GM12878 (cell line): Measurements from ENCODE around the gene HSPBP1. TPM values are rescaled to one million over a fixed set of nuclear protein-coding genes. Genes with fewer than 3 reads are reported as not detected.

Experiments used
- ATAC-seq: fragments of 200-7000 bp; cut with Tn5 transposase; 3 replicates; pipeline ENCODE4 v1.9.1; 2020; ENCODE audit warnings: mild to moderate bottlenecking, moderate library complexity
- BruUV-seq: library from RNA; stranded (reverse); fragments of 400-500 nt; replicated peaks from 2 replicates; lab custom pipeline; 2021; lab: Mats Ljungman, UMichigan
- CTCF ChIA-PET: fragments of 300-600 bp; sonication (Branson Sonifier 250); formaldehyde crosslinking; extraction: SDS; loops from one replicate; lab custom pipeline; 2021; ENCODE audit warnings: inconsistent platforms; lab: Yijun Ruan, JAX
- POLR2A ChIA-PET: fragments of 350-600 bp; formaldehyde crosslinking; extraction: SDS; loops from one replicate; lab custom pipeline; 2021; ENCODE audit warnings: inconsistent platforms; lab: Charles Lee
- RAD21 ChIA-PET: fragments of 300-600 bp; sonication (Branson Sonifier 250); formaldehyde crosslinking; loops from one replicate; lab custom pipeline; 2023; ENCODE audit warnings: antibody characterized with exemption; ENCODE audit not compliant: unreplicated experiment; lab: Charles Lee
- SMC1A ChIA-PET: fragments of 300-600 bp; sonication (Branson Sonifier 250); formaldehyde crosslinking; loops from one replicate; lab custom pipeline; 2023; ENCODE audit not compliant: unreplicated experiment, uncharacterized antibody; lab: Charles Lee
- DNase-seq: peaks from one replicate; pipeline ENCODE4 v3.0.0-alpha.2; 2011; ENCODE audit warnings: low read depth, low spot score
- FAIRE-seq: peaks from 3 replicates; lab custom pipeline; 2011; peaks lifted over from hg19 to GRCh38; lab: Jason Lieb, UNC
- H2AFZ ChIP-seq: 2 replicates; pipeline ENCODE4 v1.6.0; 2011; ENCODE audit warnings: low read depth, low read length, control low read depth; ENCODE audit not compliant: control insufficient read depth
- H3K27ac ChIP-seq: 2 replicates; pipeline ENCODE4 v1.5.1; 2011; ENCODE audit warnings: control low read depth; ENCODE audit not compliant: control insufficient read depth, insufficient read depth
- H3K27me3 ChIP-seq, 2 experiments: replicated peaks in 1 of 2; 2 replicates each; pipeline versions ENCODE4 v1.6.0 to v1.6.1; 2011; ENCODE audit warnings: low read length in 1 of 2; ENCODE audit not compliant: control insufficient read depth in 2 of 2, insufficient read depth in 2 of 2
- H3K36me3 ChIP-seq, 2 experiments: 2 replicates each; pipeline ENCODE4 v1.5.1; 2011; ENCODE audit warnings: low read length in 1 of 2; ENCODE audit not compliant: control insufficient read depth in 2 of 2, insufficient read depth in 2 of 2
- H3K4me1 ChIP-seq: 2 replicates; pipeline ENCODE4 v1.6.1; 2011; ENCODE audit warnings: mild to moderate bottlenecking, low read length, moderate library complexity, mixed read lengths; ENCODE audit not compliant: control insufficient read depth, insufficient read depth
- H3K4me2 ChIP-seq: 2 replicates; pipeline ENCODE4 v1.6.0; 2011; ENCODE audit warnings: control low read depth; ENCODE audit not compliant: control insufficient read depth, insufficient read depth
- H3K4me3 ChIP-seq: fragments of 200-600 bp; sonication (generic); 2 replicates; pipeline ENCODE4 v1.5.1; 2016
- H3K79me2 ChIP-seq: 2 replicates; pipeline ENCODE4 v1.6.0; 2011; ENCODE audit warnings: low read length; ENCODE audit not compliant: control insufficient read depth, insufficient read depth
- H3K9ac ChIP-seq: 2 replicates; pipeline ENCODE4 v1.8.0; 2011; ENCODE audit warnings: low read length, control low read depth, mixed read lengths; ENCODE audit not compliant: control insufficient read depth, insufficient read depth
- H3K9me3 ChIP-seq: replicated peaks from 3 replicates; pipeline ENCODE4 v1.5.1; 2011; ENCODE audit warnings: mild to moderate bottlenecking, low read length; ENCODE audit not compliant: control insufficient read depth, insufficient read depth
- H4K20me1 ChIP-seq: 2 replicates; pipeline ENCODE4 v1.6.0; 2011; ENCODE audit not compliant: control insufficient read depth, insufficient read depth
- CHD4 ChIP-seq: fragments of 200-600 bp; sonication (generic); IDR thresholded peaks from 2 replicates; pipeline ENCODE4 v1.6.1; 2016; ENCODE audit warnings: mild to moderate bottlenecking
- DPF2 ChIP-seq: fragments of 450-650 bp; IDR thresholded peaks from 2 replicates; pipeline ENCODE4 v1.6.1; 2017; ENCODE audit warnings: mild to moderate bottlenecking
- ETV6 ChIP-seq, 2 experiments: fragments of 450-650 bp in 1 of 2; IDR thresholded peaks in 1 of 2; conservative IDR thresholded peaks in 1 of 2; 2 replicates each; pipeline ENCODE4 v1.6.1; 2014; ENCODE audit warnings: antibody characterized with exemption in 1 of 2, borderline replicate concordance in 1 of 2, low read depth in 1 of 2, mild to moderate bottlenecking in 1 of 2, moderate library complexity in 1 of 2
- NFYA ChIP-seq: IDR thresholded peaks from 2 replicates; pipeline ENCODE4 v1.6.1; 2011; ENCODE audit warnings: low read depth, mild to moderate bottlenecking, low read length, improper control_type of control experiment, borderline replicate concordance
- NFYB ChIP-seq: IDR thresholded peaks from 2 replicates; pipeline ENCODE4 v1.6.1; 2011; ENCODE audit warnings: low read depth, mild to moderate bottlenecking, low read length, improper control_type of control experiment, moderate library complexity; ENCODE audit not compliant: insufficient read depth
- POLR2AphosphoS5 ChIP-seq: IDR thresholded peaks from 2 replicates; pipeline ENCODE4 v1.6.1; 2011; ENCODE audit warnings: mild to moderate bottlenecking, low read length, inconsistent platforms
- RFX5 ChIP-seq: IDR thresholded peaks from 2 replicates; pipeline ENCODE4 v1.6.1; 2011; ENCODE audit warnings: low read depth, low read length, improper control_type of control experiment
- TCF12 ChIP-seq: IDR thresholded peaks from 2 replicates; pipeline ENCODE4 v1.6.1; 2011; ENCODE audit warnings: low read depth, mild to moderate bottlenecking, low read length
- ZNF217 ChIP-seq: fragments of 450-650 bp; IDR thresholded peaks from 2 replicates; pipeline ENCODE4 v1.6.1; 2017; ENCODE audit warnings: antibody characterized with exemption, mild to moderate bottlenecking
- WGBS: methylation state at CpG from one replicate; pipeline ENCODE4 v1.1.6; 2016; ENCODE audit warnings: low lambda C conversion rate; ENCODE audit not compliant: insufficient replicate concordance, insufficient coverage; ENCODE audit errors: missing lambda C conversion rate; 5-methylcytosine and 5-hydroxymethylcytosine counted together
- in situ Hi-C: fragments of 300-500 bp; cut with MboI; formaldehyde crosslinking; loops from 9 replicates; pipeline ENCODE4 v1.14.3; 2018; ENCODE audit warnings: mixed read lengths
- intact Hi-C: fragments of 100-400 bp; cut with micrococcal nuclease; formaldehyde crosslinking; loops from one replicate; pipeline ENCODE4 v1.14.2; 2022; ENCODE audit not compliant: unreplicated experiment
- polyA plus RNA-seq, 11 experiments: library from polyadenylated mRNA; depleted of rRNA in 4 of 11; unstranded in 6 of 11; stranded (reverse) in 5 of 11; fragments of >200 nt; fragmentation: Nextera tagmentation in 4 of 11; fragmentation: Illumina TruSeq in 1 of 11; extraction: Ambion mirVana in 4 of 11; extraction: Trizol in 1 of 11; gene quantifications; 1 replicate in 1 of 11; 2 replicates in 10 of 11; pipeline versions ENCODE4 v1.2.1 to v1.2.3, GENCODE V29; 2011 to 2016; ENCODE audit warnings: inconsistent platforms in 2 of 11, missing spikeins in 2 of 11, low read depth in 1 of 11
- total RNA-seq, 4 experiments: library from RNA; depleted of rRNA in 3 of 4; stranded (reverse); fragments of >200 nt in 3 of 4; fragmentation: Illumina TruSeq in 1 of 4; extraction: Trizol in 1 of 4; gene quantifications; 2 replicates each; pipeline versions ENCODE4 v1.2.1 to v1.2.3, GENCODE V29; 2013 to 2021
- TF ChIP-seq, protein P1 (sequence below): fragments of 150-350 bp; IDR thresholded peaks from 2 replicates; pipeline ENCODE4 v1.6.1; 2014; ENCODE audit warnings: mild to moderate bottlenecking, low read depth, low read length
- TF ChIP-seq, protein P2 (sequence below): fragments of 450-650 bp; IDR thresholded peaks from 2 replicates; pipeline ENCODE4 v1.6.1; 2017; ENCODE audit warnings: antibody characterized with exemption, mild to moderate bottlenecking, moderate library complexity

HSPBP1 gene
- total and polyA plus RNA-seq, 10 of the 15 experiments (the other 5 are each of a cell fraction or from before 2014, with no cell fraction given) = 0.18 to 83.3 (median 23.0) TPM

DNA sequence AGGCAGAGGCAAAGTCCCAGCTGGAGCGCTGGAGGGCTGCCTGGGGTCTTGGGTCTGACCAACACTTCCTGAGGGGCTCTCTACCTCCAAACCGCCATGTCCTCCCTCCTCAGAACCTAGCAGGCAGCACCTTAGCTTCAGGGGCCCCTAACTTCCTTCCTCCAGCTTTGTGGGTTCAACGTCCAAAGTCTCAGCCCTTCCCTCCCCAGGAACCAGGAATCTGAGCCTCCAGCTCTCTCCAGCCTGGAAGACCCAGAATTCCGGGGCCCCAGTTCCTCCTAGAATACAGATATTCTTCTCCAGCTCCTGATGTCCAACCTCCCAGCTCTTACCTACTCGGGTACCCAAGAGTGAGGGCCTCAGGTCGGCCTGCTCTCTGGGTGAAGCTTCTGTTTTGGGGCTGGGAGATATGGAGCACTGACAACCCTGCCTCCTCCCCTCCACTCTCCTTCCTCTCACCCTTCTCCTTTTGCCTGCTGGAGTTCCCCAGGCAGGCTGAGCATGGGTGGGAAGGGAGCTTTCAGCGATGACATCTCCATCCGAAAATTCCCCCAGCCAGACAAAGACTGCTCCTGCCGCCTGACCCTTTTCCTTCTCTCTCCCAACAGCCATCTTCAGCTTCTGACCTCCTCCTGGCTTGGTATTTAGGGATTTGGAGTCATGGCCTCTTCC lies 41.7 kb upstream of the HSPBP1 start:
- ChIA-PET RAD21 (interaction anchor here (1.2 kb wide), 1 partner anchor 20 kb away, joined by 4 read pairs; no protein-coding TSS in a partner anchor), POLR2A (interaction anchor here (1.1 kb wide), 1 partner anchor 17 kb away, joined by 3 read pairs; no protein-coding TSS in a partner anchor), CTCF (interaction anchor here (0.7 to 2.7 kb wide), 4 partner anchors 18 to 181 kb away, joined by 3 to 13 read pairs (median 5); partner anchors contain the start of gene KMT5C), SMC1A (interaction anchor here (1.2 kb wide), 1 partner anchor 20 kb away, joined by 5 read pairs; no protein-coding TSS in a partner anchor)
- BruUV-seq = no TSS peak
- no peak for ATAC-seq
- 1% methylated on average over 9 of the region's 9 CpGs for WGBS
- Histone ChIP-seq H3K9me3 (no peaks in the 10 kb centered on the region), H4K20me1 (no peaks in the 10 kb centered on the region), H3K27ac (no peak overlapping the region), H2AFZ (no peak overlapping the region), H3K4me2 (no peak overlapping the region), H3K27me3 (no peaks in the 10 kb centered on the region), H3K36me3 (no peaks in the 10 kb centered on the region), H3K9ac (no peak overlapping the region), H3K4me3 (no peak overlapping the region), H3K4me1 (no peaks in the 10 kb centered on the region), H3K79me2 (no peaks in the 10 kb centered on the region)
- in situ Hi-C loops = no loop called here
- no peak for FAIRE-seq
- no peak for TF ChIP-seq CHD4
- TF ChIP-seq RFX5 = no peak
- TF ChIP-seq DPF2 = no peak
- intact Hi-C loops = no loop called here
- no peak for DNase-seq

DNA sequence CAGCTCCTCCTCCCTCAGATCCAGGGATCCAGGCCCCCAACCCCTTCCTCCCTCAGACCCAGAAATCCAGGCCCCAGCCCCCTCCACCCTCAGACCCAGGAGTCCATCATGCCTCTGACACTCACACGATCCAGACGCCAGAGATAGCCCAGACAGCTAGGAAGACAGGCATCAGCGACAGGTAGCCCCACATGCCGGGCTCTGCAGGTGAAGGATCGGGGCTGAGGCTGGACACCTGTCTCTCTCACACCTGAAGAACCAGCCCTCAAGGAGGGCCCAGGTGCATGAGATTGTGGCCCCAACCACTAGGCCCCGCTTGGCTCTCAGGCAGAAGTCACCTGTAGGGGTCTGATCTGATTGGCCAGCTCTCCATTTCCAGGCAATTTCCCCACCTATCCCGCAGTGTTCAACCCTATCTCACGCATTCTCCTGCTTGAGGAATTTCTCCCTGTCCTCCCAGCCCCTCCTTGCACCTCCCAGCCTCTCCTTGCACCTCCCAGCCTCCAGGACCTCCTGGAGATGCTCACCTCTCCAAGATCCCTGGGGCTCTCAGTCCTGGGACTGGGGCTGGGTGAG lies 41.0 kb upstream of the HSPBP1 start:
- Histone ChIP-seq H3K36me3 (no peaks in the 10 kb centered on the region), H3K4me1 (no peaks in the 10 kb centered on the region), H3K4me3 (no peak overlapping the region), H3K27me3 (no peaks in the 10 kb centered on the region), H4K20me1 (no peaks in the 10 kb centered on the region), H3K9me3 (no peaks in the 10 kb centered on the region), H2AFZ (no peak overlapping the region), H3K9ac (no peak overlapping the region), H3K4me2 (no peak overlapping the region), H3K79me2 (no peaks in the 10 kb centered on the region), H3K27ac (no peak overlapping the region)
- CTCF ChIA-PET = interaction anchor here (1.2 to 2.7 kb wide), 3 partner anchors 18 to 29 kb away, joined by 4 to 13 read pairs (median 6); partner anchors contain the start of gene KMT5C
- no peak for DNase-seq
- 24% methylated on average over 8 of the region's 8 CpGs for WGBS
- intact Hi-C loops = no loop called here
- ATAC-seq = no peak
- in situ Hi-C loops = no loop called here
- BruUV-seq = no TSS peak
- SMC1A ChIA-PET = no interaction called here
- no peak for FAIRE-seq
- RAD21 ChIA-PET = interaction anchor here (1.2 kb wide), 1 partner anchor 20 kb away, joined by 4 read pairs; no protein-coding TSS in a partner anchor
- POLR2A ChIA-PET = interaction anchor here (1.1 kb wide), 1 partner anchor 18 kb away, joined by 3 read pairs; no protein-coding TSS in a partner anchor
- TF ChIP-seq, protein P1, sequence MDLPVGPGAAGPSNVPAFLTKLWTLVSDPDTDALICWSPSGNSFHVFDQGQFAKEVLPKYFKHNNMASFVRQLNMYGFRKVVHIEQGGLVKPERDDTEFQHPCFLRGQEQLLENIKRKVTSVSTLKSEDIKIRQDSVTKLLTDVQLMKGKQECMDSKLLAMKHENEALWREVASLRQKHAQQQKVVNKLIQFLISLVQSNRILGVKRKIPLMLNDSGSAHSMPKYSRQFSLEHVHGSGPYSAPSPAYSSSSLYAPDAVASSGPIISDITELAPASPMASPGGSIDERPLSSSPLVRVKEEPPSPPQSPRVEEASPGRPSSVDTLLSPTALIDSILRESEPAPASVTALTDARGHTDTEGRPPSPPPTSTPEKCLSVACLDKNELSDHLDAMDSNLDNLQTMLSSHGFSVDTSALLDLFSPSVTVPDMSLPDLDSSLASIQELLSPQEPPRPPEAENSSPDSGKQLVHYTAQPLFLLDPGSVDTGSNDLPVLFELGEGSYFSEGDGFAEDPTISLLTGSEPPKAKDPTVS = no peak
- TF ChIP-seq DPF2 (no peak), TCF12 (no peak), ZNF217 (no peak), NFYA (no peak), ETV6 (conservative IDR thresholded peaks at IDR 0.05 in 1 of 2, IDR thresholded peaks at IDR 0.05 in 1 of 2; ENCODE audit: borderline replicate concordance in 1 of 2, low read depth in 1 of 2) (no peak), NFYB (no peak), POLR2AphosphoS5 (no peak)
- TF ChIP-seq, protein P2, sequence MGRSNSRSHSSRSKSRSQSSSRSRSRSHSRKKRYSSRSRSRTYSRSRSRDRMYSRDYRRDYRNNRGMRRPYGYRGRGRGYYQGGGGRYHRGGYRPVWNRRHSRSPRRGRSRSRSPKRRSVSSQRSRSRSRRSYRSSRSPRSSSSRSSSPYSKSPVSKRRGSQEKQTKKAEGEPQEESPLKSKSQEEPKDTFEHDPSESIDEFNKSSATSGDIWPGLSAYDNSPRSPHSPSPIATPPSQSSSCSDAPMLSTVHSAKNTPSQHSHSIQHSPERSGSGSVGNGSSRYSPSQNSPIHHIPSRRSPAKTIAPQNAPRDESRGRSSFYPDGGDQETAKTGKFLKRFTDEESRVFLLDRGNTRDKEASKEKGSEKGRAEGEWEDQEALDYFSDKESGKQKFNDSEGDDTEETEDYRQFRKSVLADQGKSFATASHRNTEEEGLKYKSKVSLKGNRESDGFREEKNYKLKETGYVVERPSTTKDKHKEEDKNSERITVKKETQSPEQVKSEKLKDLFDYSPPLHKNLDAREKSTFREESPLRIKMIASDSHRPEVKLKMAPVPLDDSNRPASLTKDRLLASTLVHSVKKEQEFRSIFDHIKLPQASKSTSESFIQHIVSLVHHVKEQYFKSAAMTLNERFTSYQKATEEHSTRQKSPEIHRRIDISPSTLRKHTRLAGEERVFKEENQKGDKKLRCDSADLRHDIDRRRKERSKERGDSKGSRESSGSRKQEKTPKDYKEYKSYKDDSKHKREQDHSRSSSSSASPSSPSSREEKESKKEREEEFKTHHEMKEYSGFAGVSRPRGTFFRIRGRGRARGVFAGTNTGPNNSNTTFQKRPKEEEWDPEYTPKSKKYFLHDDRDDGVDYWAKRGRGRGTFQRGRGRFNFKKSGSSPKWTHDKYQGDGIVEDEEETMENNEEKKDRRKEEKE = no peak
